Endothelial cell of umbilical vein (primary cell): ENCODE results near the gene ARFGEF3.

Source experiments
- EZH2 ChIP-seq: IDR thresholded peaks from 2 replicates; pipeline ENCODE4 v1.6.1; 2012; ENCODE audit warnings: borderline replicate concordance, low read depth, mild to moderate bottlenecking, moderate library complexity, low read length, inconsistent platforms; ENCODE audit not compliant: severe bottlenecking
- FOS ChIP-seq: IDR thresholded peaks from 2 replicates; pipeline ENCODE4 v1.6.1; 2011; ENCODE audit warnings: mild to moderate bottlenecking, low read length, moderate library complexity, borderline replicate concordance; ENCODE audit not compliant: insufficient read depth
- GATA2 ChIP-seq: IDR thresholded peaks from 2 replicates; pipeline ENCODE4 v1.7.0; 2011; ENCODE audit warnings: low read depth, mild to moderate bottlenecking, moderate library complexity, mixed read lengths, low read length; ENCODE audit not compliant: insufficient read length, insufficient read depth
- JUN ChIP-seq: IDR thresholded peaks from 2 replicates; pipeline ENCODE4 v1.6.1; 2011; ENCODE audit warnings: borderline replicate concordance, low read depth; ENCODE audit not compliant: insufficient read length, insufficient read depth
- MYC ChIP-seq: IDR thresholded peaks from one replicate; pipeline ENCODE4 v1.6.1; 2011; ENCODE audit warnings: mild to moderate bottlenecking, low read depth, low read length
- POLR2A ChIP-seq: IDR thresholded peaks from 2 replicates; pipeline ENCODE4 v1.6.1; 2012; ENCODE audit warnings: low read depth, mild to moderate bottlenecking, control low read depth, low read length
- POLR2AphosphoS5 ChIP-seq: IDR thresholded peaks from 2 replicates; pipeline ENCODE4 v1.6.1; 2012; ENCODE audit warnings: low read depth, mild to moderate bottlenecking, control low read depth, low read length, moderate library complexity; ENCODE audit not compliant: insufficient read depth
- TF ChIP-seq, protein P1 (sequence below), 2 donors: IDR thresholded peaks; 1 replicate in 1 of 2; 2 replicates in 1 of 2; pipeline ENCODE4 v1.5.1; 2011; ENCODE audit warnings: low read length in 2 of 2, mild to moderate bottlenecking in 2 of 2, moderate library complexity in 2 of 2, control low read depth in 1 of 2, inconsistent platforms in 1 of 2, low read depth in 1 of 2; ENCODE audit not compliant: insufficient read depth in 1 of 2; ENCODE audit errors: extremely low read depth in 1 of 2
- TF ChIP-seq, protein P2 (sequence below): IDR thresholded peaks from 2 replicates; pipeline ENCODE4 v1.6.1; 2011; ENCODE audit not compliant: insufficient read depth, insufficient read length

DNA sequence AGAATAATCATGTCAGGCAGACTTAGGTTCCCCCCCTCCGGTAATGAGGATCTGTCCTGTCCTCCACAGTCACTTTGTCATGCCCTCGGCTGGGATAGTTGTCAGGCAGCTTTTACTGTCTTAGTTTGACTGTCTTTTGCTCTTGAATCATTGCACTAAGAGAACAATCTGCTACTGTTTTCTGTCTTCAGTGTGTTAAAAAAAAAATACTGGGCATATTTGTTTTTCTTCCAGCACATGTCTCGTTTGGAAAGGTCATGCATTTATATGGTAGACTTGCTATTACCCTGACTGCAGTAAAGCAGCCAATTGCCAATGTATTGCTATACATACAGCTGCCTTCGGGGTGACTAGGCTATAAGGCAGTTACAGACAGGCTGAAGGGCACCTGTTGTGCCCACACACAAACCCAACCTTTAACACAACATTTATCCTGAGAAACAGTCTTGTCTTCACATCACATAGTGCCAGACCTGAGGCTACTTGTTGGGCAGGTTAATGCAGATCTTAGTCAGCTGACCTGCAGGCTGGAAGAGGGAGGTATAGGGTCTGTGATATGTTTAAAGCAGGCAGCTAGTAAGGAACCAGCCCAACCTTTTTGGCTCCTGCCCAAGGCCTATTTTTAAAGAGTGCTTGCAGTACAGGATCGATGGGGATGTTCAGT lies 26.7 kb downstream of the ARFGEF3 start:
- TF ChIP-seq, protein P1, sequence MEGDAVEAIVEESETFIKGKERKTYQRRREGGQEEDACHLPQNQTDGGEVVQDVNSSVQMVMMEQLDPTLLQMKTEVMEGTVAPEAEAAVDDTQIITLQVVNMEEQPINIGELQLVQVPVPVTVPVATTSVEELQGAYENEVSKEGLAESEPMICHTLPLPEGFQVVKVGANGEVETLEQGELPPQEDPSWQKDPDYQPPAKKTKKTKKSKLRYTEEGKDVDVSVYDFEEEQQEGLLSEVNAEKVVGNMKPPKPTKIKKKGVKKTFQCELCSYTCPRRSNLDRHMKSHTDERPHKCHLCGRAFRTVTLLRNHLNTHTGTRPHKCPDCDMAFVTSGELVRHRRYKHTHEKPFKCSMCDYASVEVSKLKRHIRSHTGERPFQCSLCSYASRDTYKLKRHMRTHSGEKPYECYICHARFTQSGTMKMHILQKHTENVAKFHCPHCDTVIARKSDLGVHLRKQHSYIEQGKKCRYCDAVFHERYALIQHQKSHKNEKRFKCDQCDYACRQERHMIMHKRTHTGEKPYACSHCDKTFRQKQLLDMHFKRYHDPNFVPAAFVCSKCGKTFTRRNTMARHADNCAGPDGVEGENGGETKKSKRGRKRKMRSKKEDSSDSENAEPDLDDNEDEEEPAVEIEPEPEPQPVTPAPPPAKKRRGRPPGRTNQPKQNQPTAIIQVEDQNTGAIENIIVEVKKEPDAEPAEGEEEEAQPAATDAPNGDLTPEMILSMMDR (IDR thresholded peaks at IDR 0.05; ENCODE audit: extremely low read depth in 1 of 2, insufficient read depth in 1 of 2, low read depth in 1 of 2, low read length in 2 of 2): no peak
- TF ChIP-seq EZH2: no peak
- TF ChIP-seq POLR2AphosphoS5: no peak
- TF ChIP-seq, protein P2, sequence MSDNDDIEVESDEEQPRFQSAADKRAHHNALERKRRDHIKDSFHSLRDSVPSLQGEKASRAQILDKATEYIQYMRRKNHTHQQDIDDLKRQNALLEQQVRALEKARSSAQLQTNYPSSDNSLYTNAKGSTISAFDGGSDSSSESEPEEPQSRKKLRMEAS: no peak
- TF ChIP-seq POLR2A: no peak
- no peak for TF ChIP-seq FOS
- TF ChIP-seq MYC: no peak
- no peak for TF ChIP-seq JUN
- TF ChIP-seq GATA2: no peak
